RWPE2 (cell line): ENCODE data around the gene EPC2.
"Not testable (repeated sequence)": the region's sequence is repeated elsewhere in the genome, so short reads cannot be mapped to it uniquely, and the experiment has no call there.

ENCODE experiments used
- ATAC-seq: fragments of 200-7000 bp; cut with Tn5 transposase; 3 replicates; pipeline ENCODE4 v1.9.1; 2021; ENCODE audit warnings: low read depth
- DNase-seq: peaks from one replicate; pipeline ENCODE4 v3.0.0-alpha.2; 2020; ENCODE audit warnings: low spot score
- H3K27ac ChIP-seq: fragments of 450-650 bp; 2 replicates; pipeline ENCODE4 v1.5.1; 2017; ENCODE audit warnings: mild to moderate bottlenecking; ENCODE audit not compliant: poor library complexity, severe bottlenecking
- H3K27me3 ChIP-seq: fragments of 250-450 bp; sonication (Bioruptor Pico); 2 replicates; pipeline ENCODE4 v1.5.1; 2021; ENCODE audit warnings: mild to moderate bottlenecking, moderate library complexity; ENCODE audit not compliant: insufficient read depth, poor library complexity, severe bottlenecking
- H3K36me3 ChIP-seq: fragments of 250-450 bp; sonication (Bioruptor Pico); 2 replicates; pipeline ENCODE4 v1.5.1; 2020; ENCODE audit warnings: low read depth, mild to moderate bottlenecking, moderate library complexity
- H3K4me1 ChIP-seq: fragments of 250-450 bp; sonication (Bioruptor Pico); 2 replicates; pipeline ENCODE4 v1.5.1; 2021; ENCODE audit warnings: mild to moderate bottlenecking, moderate library complexity; ENCODE audit not compliant: insufficient read depth, poor library complexity, severe bottlenecking
- H3K4me3 ChIP-seq: fragments of 250-450 bp; sonication (Bioruptor Pico); 2 replicates; pipeline ENCODE4 v1.5.1; 2021; ENCODE audit warnings: mild to moderate bottlenecking, moderate library complexity; ENCODE audit not compliant: severe bottlenecking
- H3K9me3 ChIP-seq: fragments of 250-450 bp; sonication (Bioruptor Pico); 2 replicates; pipeline ENCODE4 v1.5.1; 2021; ENCODE audit warnings: mild to moderate bottlenecking, moderate library complexity; ENCODE audit not compliant: severe bottlenecking
- TF ChIP-seq, protein P1 (sequence below): fragments of 450-650 bp; IDR thresholded peaks from one replicate; pipeline ENCODE4 v1.5.1; 2017; ENCODE audit warnings: mild to moderate bottlenecking, moderate library complexity; ENCODE audit not compliant: poor library complexity, severe bottlenecking

Gene EPC2

DNA sequence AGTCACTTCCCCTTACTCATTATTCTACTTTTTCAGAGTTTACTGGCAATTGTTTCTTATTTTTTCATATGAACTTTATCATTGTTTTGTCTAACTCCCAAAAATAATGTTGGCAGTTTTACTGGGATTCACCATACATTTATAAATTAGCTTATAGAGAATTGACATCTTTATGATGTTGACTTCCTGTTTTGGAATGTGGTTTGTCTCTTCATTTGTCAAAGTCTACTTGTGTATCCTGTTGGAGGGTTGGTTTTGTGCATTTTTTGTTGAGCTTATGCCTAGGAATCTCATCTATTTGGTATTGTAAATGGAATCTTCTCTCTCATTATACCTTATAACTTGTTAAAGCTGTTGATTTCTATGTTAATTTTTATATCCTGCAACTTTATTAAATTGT is 16.4 kb downstream of the EPC2 start:
- Histone ChIP-seq H3K9me3 (peaks cover 2% of the 10 kb centered on the region), H3K4me3 (no peak overlapping the region), H3K36me3 (no peaks in the 10 kb centered on the region), H3K27ac (no peak overlapping the region), H3K27me3 (no peaks in the 10 kb centered on the region), H3K4me1 (peaks cover 16% of the 10 kb centered on the region)
- ATAC-seq (no peak), DNase-seq (no peak)
- TF ChIP-seq, protein P1, sequence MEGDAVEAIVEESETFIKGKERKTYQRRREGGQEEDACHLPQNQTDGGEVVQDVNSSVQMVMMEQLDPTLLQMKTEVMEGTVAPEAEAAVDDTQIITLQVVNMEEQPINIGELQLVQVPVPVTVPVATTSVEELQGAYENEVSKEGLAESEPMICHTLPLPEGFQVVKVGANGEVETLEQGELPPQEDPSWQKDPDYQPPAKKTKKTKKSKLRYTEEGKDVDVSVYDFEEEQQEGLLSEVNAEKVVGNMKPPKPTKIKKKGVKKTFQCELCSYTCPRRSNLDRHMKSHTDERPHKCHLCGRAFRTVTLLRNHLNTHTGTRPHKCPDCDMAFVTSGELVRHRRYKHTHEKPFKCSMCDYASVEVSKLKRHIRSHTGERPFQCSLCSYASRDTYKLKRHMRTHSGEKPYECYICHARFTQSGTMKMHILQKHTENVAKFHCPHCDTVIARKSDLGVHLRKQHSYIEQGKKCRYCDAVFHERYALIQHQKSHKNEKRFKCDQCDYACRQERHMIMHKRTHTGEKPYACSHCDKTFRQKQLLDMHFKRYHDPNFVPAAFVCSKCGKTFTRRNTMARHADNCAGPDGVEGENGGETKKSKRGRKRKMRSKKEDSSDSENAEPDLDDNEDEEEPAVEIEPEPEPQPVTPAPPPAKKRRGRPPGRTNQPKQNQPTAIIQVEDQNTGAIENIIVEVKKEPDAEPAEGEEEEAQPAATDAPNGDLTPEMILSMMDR, result no peak

DNA sequence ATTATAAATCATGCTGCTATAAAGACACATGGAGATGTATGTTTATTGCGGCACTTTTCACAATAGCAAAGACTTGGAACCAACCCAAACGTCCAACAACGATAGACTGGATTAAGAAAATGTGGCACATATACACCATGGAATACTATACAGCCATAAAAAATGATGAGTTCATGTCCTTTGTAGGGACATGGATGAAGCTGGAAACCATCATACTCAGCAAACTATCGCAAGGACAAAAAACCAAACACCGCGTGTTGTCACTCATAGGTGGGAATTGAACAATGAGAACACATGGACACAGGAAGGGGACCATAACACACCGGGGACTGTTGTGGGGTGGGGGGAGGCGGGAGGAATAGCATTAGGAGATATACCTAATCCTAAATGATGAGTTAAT is 17.8 kb downstream of the EPC2 start:
- H3K4me1 ChIP-seq, result peaks cover 11% of the 10 kb centered on the region
- H3K9me3 ChIP-seq, DNase-seq, ATAC-seq, H3K27me3 ChIP-seq, H3K4me3 ChIP-seq, H3K27ac ChIP-seq, H3K36me3 ChIP-seq: not testable (repeated sequence)

DNA sequence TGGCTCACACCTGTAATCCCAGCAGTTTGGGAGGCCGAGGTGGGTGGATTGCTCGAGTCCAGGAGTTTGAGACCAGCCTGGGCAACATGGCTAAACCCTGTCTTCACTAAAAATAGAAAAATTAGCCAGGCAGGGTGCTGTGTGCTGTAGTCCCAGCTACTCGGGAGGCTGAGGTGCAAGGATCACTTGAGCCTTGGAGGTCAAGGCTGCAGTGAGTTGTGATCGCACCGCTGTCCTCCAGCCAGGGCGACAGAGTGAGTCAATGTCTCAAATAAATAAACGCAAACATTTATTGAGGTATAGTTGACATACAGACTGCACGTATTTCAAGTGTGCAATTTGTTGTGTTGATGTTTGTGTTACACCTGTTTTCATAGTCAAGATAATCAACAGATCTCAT is 19.7 kb downstream of the EPC2 start:
- no peak overlapping the region for H3K4me3 ChIP-seq
- TF ChIP-seq, protein P1, result no peak
- DNase-seq (no peak), ATAC-seq (no peak)
- H3K27me3 ChIP-seq, result no peaks in the 10 kb centered on the region
- peaks cover 7% of the 10 kb centered on the region for H3K4me1 ChIP-seq
- H3K9me3 ChIP-seq, result no peaks in the 10 kb centered on the region
- no peak overlapping the region for H3K27ac ChIP-seq
- no peaks in the 10 kb centered on the region for H3K36me3 ChIP-seq

DNA sequence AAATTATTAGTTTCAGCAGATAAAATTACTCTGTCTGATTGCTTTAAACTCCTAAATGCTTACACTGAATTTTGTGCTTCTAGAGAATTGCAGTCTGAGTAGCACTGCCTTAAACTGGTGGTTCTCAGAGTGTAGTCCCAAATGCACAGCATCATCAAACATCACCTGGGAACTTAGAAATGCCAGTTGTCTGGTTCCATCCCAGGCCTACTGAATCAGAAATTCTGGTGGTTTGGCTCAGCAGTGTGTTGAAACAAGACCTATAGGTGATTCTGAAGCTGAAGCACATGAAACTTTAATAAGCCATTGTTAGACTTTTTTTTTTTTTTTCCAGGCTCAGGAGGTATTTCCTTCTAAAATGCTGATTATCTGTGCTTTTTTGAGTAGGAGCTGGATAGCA is 22.0 kb downstream of the EPC2 start:
- no peak for DNase-seq
- no peak for ATAC-seq
- Histone ChIP-seq H3K4me3 (no peak overlapping the region), H3K9me3 (no peaks in the 10 kb centered on the region), H3K27ac (no peak overlapping the region), H3K4me1 (peaks cover 7% of the 10 kb centered on the region), H3K36me3 (no peaks in the 10 kb centered on the region), H3K27me3 (no peaks in the 10 kb centered on the region)
- TF ChIP-seq, protein P1, result no peak

DNA sequence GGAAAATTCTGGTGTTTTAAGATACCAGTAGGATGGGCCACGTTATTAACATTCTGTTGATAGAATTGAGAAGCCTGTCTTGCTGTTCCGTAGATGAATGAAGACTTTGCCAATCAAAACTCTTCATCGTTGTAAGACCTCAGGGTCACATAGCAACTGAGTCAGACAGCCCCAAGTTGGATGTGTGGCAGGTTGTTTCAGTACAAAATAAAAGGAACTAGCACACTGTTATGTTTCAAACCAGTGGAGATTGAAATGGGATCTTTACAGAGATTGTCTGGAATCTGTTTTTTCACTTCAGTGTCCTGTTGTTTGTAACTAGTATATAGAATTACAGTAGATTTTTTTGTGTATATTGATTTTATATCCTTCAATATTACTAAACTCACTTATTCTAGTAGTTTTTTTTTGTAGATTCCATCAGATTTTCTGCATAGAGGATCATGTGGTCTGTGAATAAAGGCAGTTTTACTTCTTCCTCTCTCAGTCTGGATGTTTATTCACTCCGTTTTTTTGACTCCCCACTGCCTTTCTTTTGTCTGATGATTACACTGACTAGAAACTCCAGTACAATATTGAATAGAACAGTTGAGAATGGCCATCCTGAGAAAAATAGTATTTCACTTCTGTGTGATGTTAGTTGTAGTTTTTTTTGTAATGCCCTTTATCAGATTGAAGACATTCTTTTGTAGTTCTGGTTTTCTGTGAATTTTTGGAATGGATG is 22.7 kb downstream of the EPC2 start:
- TF ChIP-seq, protein P1, result no peak
- DNase-seq (no peak), ATAC-seq (no peak)
- H3K9me3 ChIP-seq, result no peaks in the 10 kb centered on the region
- no peak overlapping the region for H3K27ac ChIP-seq
- H3K36me3 ChIP-seq, result no peaks in the 10 kb centered on the region
- no peak overlapping the region for H3K4me3 ChIP-seq
- peaks cover 7% of the 10 kb centered on the region for H3K4me1 ChIP-seq
- no peaks in the 10 kb centered on the region for H3K27me3 ChIP-seq
